NCI-H524 (cell line): Measurements from ENCODE around the gene DOCK1.
A peak's percentile ranks its signal among the peaks of the same experiment; 100 is the strongest.

Experiments used
- DNase-seq, 2 experiments: peaks; one replicate each; lab custom pipeline; 2025; lab: John Stamatoyannopoulos, UW

DOCK1 gene

GRCh38 chr10:127458829-127459228 lies 553.6 kb downstream of the DOCK1 start:
- no peak for DNase-seq

- no peak for DNase-seq
These were observed 554.7 kb downstream of the DOCK1 start for GRCh38 chr10:127459918-127460317.

GRCh38 chr10:127462643-127463295 lies 557.5 kb downstream of the DOCK1 start:
- DNase-seq: no peak

GRCh38 chr10:127463548-127463947 lies 558.3 kb downstream of the DOCK1 start:
- DNase-seq: no peak

- DNase-seq: no peak
These were observed 559.3 kb downstream of the DOCK1 start for GRCh38 chr10:127464561-127464960.

GRCh38 chr10:127467811-127468210 lies 562.6 kb downstream of the DOCK1 start:
- no peak for DNase-seq

- DNase-seq: no peak
These were observed 563.4 kb downstream of the DOCK1 start for GRCh38 chr10:127468632-127469031.

- no peak for DNase-seq
These were observed 565.7 kb downstream of the DOCK1 start for GRCh38 chr10:127470911-127471310.

GRCh38 chr10:127472976-127473375 lies 567.7 kb downstream of the DOCK1 start:
- no peak for DNase-seq

GRCh38 chr10:127474501-127474900 lies 569.3 kb downstream of the DOCK1 start:
- no peak for DNase-seq

- no peak for DNase-seq
These were observed 580.1 kb downstream of the DOCK1 start for GRCh38 chr10:127485153-127485857.

- peak in 1 of 2 experiments; percentile 21 for DNase-seq
These were observed 581.1 kb downstream of the DOCK1 start for GRCh38 chr10:127486355-127486754.

GRCh38 chr10:127492607-127493250 lies 587.5 kb downstream of the DOCK1 start:
- no peak for DNase-seq

- peak; percentile 12 to 27 for DNase-seq
These were observed 590.8 kb downstream of the DOCK1 start for GRCh38 chr10:127496035-127496434.

- DNase-seq: no peak
These were observed 592.5 kb downstream of the DOCK1 start for GRCh38 chr10:127497685-127498084.

GRCh38 chr10:127498087-127498486 lies 592.9 kb downstream of the DOCK1 start:
- no peak for DNase-seq

GRCh38 chr10:127500127-127500526 lies 594.9 kb downstream of the DOCK1 start:
- no peak for DNase-seq
